ENCODE data around the gene PCSK4. TPM values are rescaled to one million over a fixed set of nuclear protein-coding genes. Genes with fewer than 3 reads are reported as not detected.
"Not testable (repeated sequence)": the region's sequence is repeated elsewhere in the genome, so short reads cannot be mapped to it uniquely, and the experiment has no call there.

The PCSK4 gene
- 0.96 TPM in 1 of 2 replicates, not detected in the other for total RNA-seq (2014; rRNA removed; shearing (Covaris generic))

- DNase-seq (ENCODE audit: low read depth), result peak; percentile 97
These were observed at the start of gene PCSK4 for GRCh38 chr19:1490311-1491113. Gene PCSK4 (minus strand): TSS chr19:1490350. CDS start chr19:1490346, 4 bp downstream.

- DNase-seq (ENCODE audit: low read depth), result not testable (repeated sequence)
These were observed 49.6 kb upstream of the PCSK4 start for GRCh38 chr19:1539749-1540148.

GRCh38 chr19:1538978-1539377 is 48.8 kb upstream of the PCSK4 start:
- DNase-seq (ENCODE audit: low read depth), result no peak

- DNase-seq (ENCODE audit: low read depth), result not testable (repeated sequence)
These were observed 45.5 kb upstream of the PCSK4 start for GRCh38 chr19:1535699-1536098.

- DNase-seq (ENCODE audit: low read depth), result no peak
These were observed 44.8 kb upstream of the PCSK4 start for GRCh38 chr19:1534972-1535371.

- no peak for DNase-seq (ENCODE audit: low read depth)
These were observed 43.5 kb upstream of the PCSK4 start for GRCh38 chr19:1533510-1534150.

GRCh38 chr19:1532003-1532402 is 41.9 kb upstream of the PCSK4 start:
- DNase-seq (ENCODE audit: low read depth), result no peak

GRCh38 chr19:1531587-1531986 is 41.4 kb upstream of the PCSK4 start:
- no peak for DNase-seq (ENCODE audit: low read depth)

- not testable (repeated sequence) for DNase-seq (ENCODE audit: low read depth)
These were observed 40.7 kb upstream of the PCSK4 start for GRCh38 chr19:1530856-1531255.

GRCh38 chr19:1529430-1529816 is 39.3 kb upstream of the PCSK4 start:
- DNase-seq (ENCODE audit: low read depth), result no peak

GRCh38 chr19:1528596-1529429 is 38.7 kb upstream of the PCSK4 start:
- no peak for DNase-seq (ENCODE audit: low read depth)

- no peak for DNase-seq (ENCODE audit: low read depth)
These were observed 37.6 kb upstream of the PCSK4 start for GRCh38 chr19:1527650-1528309.

- no peak for DNase-seq (ENCODE audit: low read depth)
These were observed 37.0 kb upstream of the PCSK4 start for GRCh38 chr19:1526979-1527649.

- DNase-seq (ENCODE audit: low read depth), result no peak
These were observed 36.1 kb upstream of the PCSK4 start for GRCh38 chr19:1526066-1526778.

GRCh38 chr19:1525343-1525742 is 35.2 kb upstream of the PCSK4 start:
- DNase-seq (ENCODE audit: low read depth), result no peak

- no peak for DNase-seq (ENCODE audit: low read depth)
These were observed 34.8 kb upstream of the PCSK4 start for GRCh38 chr19:1524972-1525325.

- no peak for DNase-seq (ENCODE audit: low read depth)
These were observed 34.3 kb upstream of the PCSK4 start for GRCh38 chr19:1524287-1524971.

GRCh38 chr19:1523412-1524286 is 33.5 kb upstream of the PCSK4 start, which contains the start of gene PLK5:
Gene PLK5 (plus strand): TSS chr19:1524077. CDS start chr19:1526997, 2,920 bp downstream.
- DNase-seq (ENCODE audit: low read depth), result no peak

GRCh38 chr19:1522838-1523237 is 32.7 kb upstream of the PCSK4 start:
- DNase-seq (ENCODE audit: low read depth), result no peak

Measured in M059J (cell line).